ENCODE data around the gene HSPB9. TPM values are rescaled to one million over a fixed set of nuclear protein-coding genes. Genes with fewer than 3 reads are reported as not detected.

The HSPB9 gene
- total RNA-seq, 2 donors from 2014 or later: 1.8 TPM; not detected in 1

- no peaks in the 10 kb centered on the region for H3K4me1 ChIP-seq
- ATAC-seq (no peak), DNase-seq (no peak)
- no peaks in the 10 kb centered on the region for H3K9me3 ChIP-seq
- 72 to 73% methylated on average over 8 of the region's 8 CpGs for WGBS, 2 donors
- no peaks in the 10 kb centered on the region for H3K36me3 ChIP-seq (replicated peaks in 1 of 2; ENCODE audit: insufficient read depth in 1 of 2, low read depth in 2 of 2)
- intact Hi-C loops (cut with DNase I): no loop called here
- TF ChIP-seq CTCF (IDR thresholded peaks at IDR 0.05) (no peak), POLR2A (IDR thresholded peaks at IDR 0.05) (no peak)
- H3K27ac ChIP-seq: no peak overlapping the region
- H3K27me3 ChIP-seq: no peaks in the 10 kb centered on the region
- H3K4me3 ChIP-seq: no peak overlapping the region
Observed at GRCh38 chr17:42078396-42079043, 44.1 kb upstream of the HSPB9 start.

DNA sequence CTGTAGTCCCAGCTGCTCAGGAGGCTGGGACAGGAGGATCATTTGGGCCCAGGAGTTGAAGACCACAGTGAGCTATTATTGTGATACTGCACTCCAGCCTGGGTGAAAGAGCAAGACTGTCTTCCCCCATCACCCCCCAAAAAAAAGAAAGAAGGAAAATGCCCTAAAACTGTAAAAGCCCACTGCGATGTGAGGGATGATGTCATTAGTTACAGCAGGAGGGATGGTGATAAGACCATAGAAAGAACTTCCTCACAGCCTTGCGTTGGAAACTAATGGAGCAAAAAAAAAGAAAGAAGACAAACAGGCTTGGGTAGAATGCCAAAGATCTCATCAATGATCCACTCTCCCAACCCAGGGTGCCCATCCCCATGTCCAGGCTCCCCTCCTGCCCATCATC lies 43.1 kb upstream of the HSPB9 start:
- intact Hi-C loops (cut with DNase I): no loop called here
- TF ChIP-seq CTCF (IDR thresholded peaks at IDR 0.05) (no peak), POLR2A (IDR thresholded peaks at IDR 0.05) (no peak)
- H3K27me3 ChIP-seq: no peaks in the 10 kb centered on the region
- no peak for ATAC-seq
- H3K4me3 ChIP-seq: no peak overlapping the region
- no peak for DNase-seq
- no peaks in the 10 kb centered on the region for H3K9me3 ChIP-seq
- WGBS, 2 donors: 66 to 83% methylated on average over 2 of the region's 2 CpGs
- H3K4me1 ChIP-seq: no peaks in the 10 kb centered on the region
- no peak overlapping the region for H3K27ac ChIP-seq
- H3K36me3 ChIP-seq (replicated peaks in 1 of 2; ENCODE audit: insufficient read depth in 1 of 2, low read depth in 2 of 2): no peaks in the 10 kb centered on the region

DNA sequence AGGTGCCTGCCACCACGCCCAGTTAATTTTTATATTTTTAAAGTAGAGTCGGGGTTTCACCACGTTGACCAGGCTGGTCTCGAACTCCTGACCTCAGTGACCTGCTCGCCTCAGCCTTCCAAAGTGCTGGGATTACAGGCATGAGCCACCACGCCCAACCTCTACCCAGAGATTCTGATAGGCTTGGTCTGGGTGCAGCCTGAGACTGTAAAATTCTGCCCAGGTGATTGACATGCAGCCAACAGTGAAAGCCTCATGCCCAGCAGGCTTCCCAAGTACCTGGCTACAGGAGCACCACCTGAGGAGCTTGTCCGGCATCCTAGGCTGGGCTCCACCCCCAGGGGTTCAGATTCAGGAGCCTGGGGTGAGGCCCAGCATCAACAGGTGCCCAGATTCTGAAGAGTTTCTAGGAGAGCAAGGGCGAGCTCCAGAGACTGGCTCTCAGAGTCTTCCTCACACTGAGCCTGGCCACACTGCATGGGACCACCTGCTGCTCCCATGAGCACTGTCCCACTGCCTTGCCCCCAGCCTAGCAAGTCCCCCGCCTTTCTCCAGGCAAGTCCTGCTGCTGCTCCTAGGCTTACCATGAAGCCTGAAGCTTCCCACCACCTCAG lies 41.0 kb upstream of the HSPB9 start:
- Histone ChIP-seq H3K27me3 (no peaks in the 10 kb centered on the region), H3K4me1 (no peaks in the 10 kb centered on the region), H3K27ac (no peak overlapping the region), H3K4me3 (no peak overlapping the region), H3K36me3 (replicated peaks in 1 of 2; ENCODE audit: insufficient read depth in 1 of 2, low read depth in 2 of 2) (no peaks in the 10 kb centered on the region), H3K9me3 (no peaks in the 10 kb centered on the region)
- WGBS, 2 donors: 82 to 83% methylated on average over 8 to 9 of the region's 9 CpGs
- no peak for ATAC-seq
- no peak for DNase-seq
- no peak for TF ChIP-seq CTCF (IDR thresholded peaks at IDR 0.05)
- TF ChIP-seq POLR2A (IDR thresholded peaks at IDR 0.05): no peak
- intact Hi-C loops (cut with DNase I): no loop called here

DNA sequence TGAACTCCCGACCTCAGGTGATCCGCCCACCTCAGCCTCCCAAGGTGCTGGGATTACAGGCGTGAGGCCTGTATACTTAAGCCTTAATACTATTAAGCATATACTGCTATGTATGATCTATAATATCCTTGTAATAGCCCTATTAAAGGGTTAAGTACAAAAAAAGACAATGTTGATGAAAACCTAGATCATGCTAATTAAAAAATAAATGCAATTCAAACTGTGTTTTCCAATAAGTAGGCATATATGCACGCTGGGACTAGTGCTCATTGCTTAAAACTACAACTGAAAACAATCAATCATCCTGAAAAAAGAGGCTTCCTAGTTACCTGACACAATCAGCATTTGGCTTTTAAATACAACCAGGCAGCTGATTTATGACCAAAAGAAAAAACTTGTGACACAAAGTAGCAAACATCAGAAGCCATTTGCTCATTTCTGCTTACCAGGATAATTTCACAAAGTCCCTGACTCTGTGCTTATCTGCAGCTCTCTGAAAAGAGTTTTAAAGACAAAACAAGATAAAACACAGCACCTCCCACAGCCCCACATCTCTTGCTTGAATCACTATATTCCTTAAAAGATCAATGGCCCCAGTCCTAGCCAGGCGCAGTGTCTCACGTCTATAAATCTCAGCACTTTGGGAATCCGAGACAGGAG lies 35.4 kb upstream of the HSPB9 start:
- H3K4me3 ChIP-seq: no peak overlapping the region
- H3K4me1 ChIP-seq: no peaks in the 10 kb centered on the region
- no peak for DNase-seq
- intact Hi-C loops (cut with DNase I): no loop called here
- H3K27me3 ChIP-seq: no peaks in the 10 kb centered on the region
- ATAC-seq: no peak
- TF ChIP-seq POLR2A (IDR thresholded peaks at IDR 0.05): no peak
- no peak for TF ChIP-seq CTCF (IDR thresholded peaks at IDR 0.05)
- 68 to 72% methylated on average over 7 of the region's 7 CpGs for WGBS, 2 donors
- H3K36me3 ChIP-seq (replicated peaks in 1 of 2; ENCODE audit: insufficient read depth in 1 of 2, low read depth in 2 of 2): no peaks in the 10 kb centered on the region
- no peaks in the 10 kb centered on the region for H3K9me3 ChIP-seq
- no peak overlapping the region for H3K27ac ChIP-seq
